HCT116 (cell line): ENCODE results near the gene SPON1. TPM values are rescaled to one million over a fixed set of nuclear protein-coding genes. Genes with fewer than 3 reads are reported as not detected.

Experiments
- ATAC-seq: fragments of 200-7000 bp; cut with Tn5 transposase; 2 replicates; pipeline ENCODE4 v1.9.1; 2020; ENCODE audit warnings: mild to moderate bottlenecking, moderate library complexity
- BruUV-seq: library from RNA; stranded (reverse); fragments of 400-500 nt; replicated peaks from 2 replicates; lab custom pipeline; 2021; lab: Mats Ljungman, UMichigan
- CTCF ChIA-PET: fragments of 300-600 bp; sonication (Branson Sonifier 250); formaldehyde crosslinking; loops from one replicate; lab custom pipeline; 2021; ENCODE audit warnings: antibody characterized with exemption; lab: Charles Lee
- POLR2A ChIA-PET: fragments of 300-600, 350-600 bp; sonication (Branson Sonifier 250); formaldehyde crosslinking; loops from one replicate; lab custom pipeline; 2021; ENCODE audit warnings: antibody characterized with exemption; lab: Charles Lee
- RAD21 ChIA-PET, 2 experiments: fragments of 300-600 bp; sonication (Branson Sonifier 250); formaldehyde crosslinking; loops; one replicate each; lab custom pipeline; 2023; ENCODE audit warnings: low total read pairs in 2 of 2; ENCODE audit not compliant: uncharacterized antibody in 2 of 2, unreplicated experiment in 2 of 2, low non-redundant PET in 1 of 2; lab: Charles Lee
- DNase-seq: peaks from one replicate; pipeline ENCODE4 v3.0.0-alpha.2; 2010; ENCODE audit warnings: low read depth, low spot score
- H2AFZ ChIP-seq: fragments of 200-600 bp; shearing (Covaris generic), sonication (generic); 2 replicates; pipeline ENCODE4 v1.6.1; 2017; ENCODE audit warnings: low read depth, mixed run types, mixed read lengths, antibody characterized with exemption, low read length; ENCODE audit not compliant: poor library complexity, severe bottlenecking
- H3K27ac ChIP-seq: 2 replicates; pipeline ENCODE4 v1.5.1; 2012; ENCODE audit warnings: low read depth, low read length
- H3K27me3 ChIP-seq: fragments of 200-600 bp; sonication (generic); 2 replicates; pipeline ENCODE4 v1.6.1; 2016; ENCODE audit warnings: mixed run types, low read length, mixed read lengths; ENCODE audit not compliant: insufficient read depth
- H3K36me3 ChIP-seq, 2 experiments: fragments of 200-500 bp in 1 of 2; fragments of 200-600 bp in 1 of 2; sonication (Bioruptor generic) in 1 of 2; sonication (generic) in 1 of 2; 2 replicates each; pipeline versions ENCODE4 v1.5.1 to v1.6.1; 2014 to 2016; ENCODE audit warnings: low read length in 2 of 2, inconsistent platforms in 1 of 2, mixed read lengths in 1 of 2, mixed run types in 1 of 2; ENCODE audit not compliant: insufficient read depth in 2 of 2, control insufficient read depth in 1 of 2
- H3K4me1 ChIP-seq, 2 experiments: fragments of 200-600 bp in 1 of 2; sonication (generic) in 1 of 2; 2 replicates each; pipeline versions ENCODE4 v1.5.1 to v1.6.1; 2012 to 2017; ENCODE audit warnings: low read length in 2 of 2, inconsistent platforms in 1 of 2, mild to moderate bottlenecking in 1 of 2, mixed read lengths in 1 of 2, mixed run types in 1 of 2, moderate library complexity in 1 of 2; ENCODE audit not compliant: insufficient read depth in 2 of 2, control insufficient read depth in 1 of 2
- H3K4me2 ChIP-seq: fragments of 200-600 bp; sonication (generic); 2 replicates; pipeline ENCODE4 v1.6.1; 2017; ENCODE audit warnings: mixed run types, low read length, mixed read lengths
- H3K4me3 ChIP-seq, 2 experiments: fragments of 200-600 bp in 1 of 2; sonication (generic) in 1 of 2; replicated peaks in 1 of 2; 2 replicates each; pipeline ENCODE4 v1.5.1; 2011 to 2016; ENCODE audit warnings: low read length in 2 of 2, control low read depth in 1 of 2, low read depth in 1 of 2, mild to moderate bottlenecking in 1 of 2, mixed read lengths in 1 of 2, mixed run types in 1 of 2
- H3K79me2 ChIP-seq: fragments of 200-600 bp; sonication (generic); 2 replicates; pipeline ENCODE4 v1.6.1; 2017; ENCODE audit warnings: mild to moderate bottlenecking, mixed run types, low read length, moderate library complexity, mixed read lengths; ENCODE audit not compliant: insufficient read depth
- H3K9ac ChIP-seq: fragments of 200-600 bp; sonication (generic); 2 replicates; pipeline ENCODE4 v1.6.1; 2016; ENCODE audit warnings: low read length, mixed read lengths
- H3K9me2 ChIP-seq: fragments of 200-600 bp; sonication (generic), shearing (Covaris generic); 2 replicates; pipeline ENCODE4 v1.6.1; 2017; ENCODE audit warnings: mixed run types, mild to moderate bottlenecking, moderate library complexity; ENCODE audit not compliant: insufficient read depth
- H3K9me3 ChIP-seq, 2 experiments: fragments of 200-500 bp in 1 of 2; fragments of 200-600 bp in 1 of 2; sonication (Bioruptor generic) in 1 of 2; sonication (generic) in 1 of 2; 2 replicates each; pipeline ENCODE4 v1.6.1; 2014 to 2017; ENCODE audit warnings: low read length in 2 of 2, mixed read lengths in 2 of 2, inconsistent platforms in 1 of 2, low read depth in 1 of 2, mild to moderate bottlenecking in 1 of 2, mixed run types in 1 of 2, moderate library complexity in 1 of 2; ENCODE audit not compliant: control insufficient read depth in 1 of 2, insufficient read depth in 1 of 2
- H4K20me1 ChIP-seq: fragments of 200-600 bp; sonication (generic), shearing (Covaris generic); 2 replicates; pipeline ENCODE4 v1.6.1; 2017; ENCODE audit warnings: mixed run types, mild to moderate bottlenecking, moderate library complexity; ENCODE audit not compliant: insufficient read depth
- ATF3 ChIP-seq: IDR thresholded peaks from 2 replicates; pipeline ENCODE4 v1.6.1; 2012
- CBX3 ChIP-seq: IDR thresholded peaks from 2 replicates; pipeline ENCODE4 v1.6.1; 2012; ENCODE audit warnings: low read depth
- CEBPB ChIP-seq: IDR thresholded peaks from 2 replicates; pipeline ENCODE4 v1.6.1; 2012; ENCODE audit warnings: low read depth
- EGR1 ChIP-seq: IDR thresholded peaks from 2 replicates; pipeline ENCODE4 v1.6.1; 2012; ENCODE audit warnings: low read depth
- EZH2phosphoT487 ChIP-seq: fragments of 200-600 bp; IDR thresholded peaks from 2 replicates; pipeline ENCODE4 v1.6.1; 2018; ENCODE audit warnings: antibody characterized with exemption, borderline replicate concordance
- MAX ChIP-seq: IDR thresholded peaks from 2 replicates; pipeline ENCODE4 v1.6.1; 2012
- POLR2A ChIP-seq: IDR thresholded peaks from 2 replicates; pipeline ENCODE4 v1.7.0; 2011; ENCODE audit warnings: borderline replicate concordance; ENCODE audit not compliant: insufficient read depth, insufficient read length; ENCODE audit errors: extremely low read depth
- RAD21 ChIP-seq: IDR thresholded peaks from 2 replicates; pipeline ENCODE4 v1.6.1; 2012; ENCODE audit warnings: low read depth, mild to moderate bottlenecking
- REST ChIP-seq: IDR thresholded peaks from 2 replicates; pipeline ENCODE4 v1.6.1; 2012; ENCODE audit warnings: low read depth
- intact Hi-C: fragments of 100-400 bp; cut with micrococcal nuclease; formaldehyde crosslinking; loops from 2 replicates; pipeline ENCODE4 v1.10.0; 2022
- total RNA-seq: library from RNA; stranded (reverse); gene quantifications from one replicate; pipeline ENCODE4 v1.2.1, GENCODE V29; 2021; ENCODE audit not compliant: unreplicated experiment

The SPON1 gene
- total RNA-seq, 1 experiment from 2014 or later: 0.17 TPM

- no TSS peak for BruUV-seq
- no peaks in the 10 kb centered on the region for H3K27me3 ChIP-seq
- no peaks in the 10 kb centered on the region for H3K79me2 ChIP-seq
- H3K27ac ChIP-seq: no peak overlapping the region
- H4K20me1 ChIP-seq: no peaks in the 10 kb centered on the region
- TF ChIP-seq POLR2A (no peak), RAD21 (no peak), EZH2phosphoT487 (no peak), MAX (no peak), REST (no peak), CEBPB (no peak), EGR1 (no peak), ATF3 (no peak), CBX3 (no peak)
- H3K36me3 ChIP-seq: no peaks in the 10 kb centered on the region
- H2AFZ ChIP-seq: no peak overlapping the region
- ChIA-PET CTCF (no interaction called here), RAD21 (no interaction called here), POLR2A (no interaction called here)
- no peak overlapping the region for H3K4me2 ChIP-seq
- H3K4me3 ChIP-seq: no peak overlapping the region
- DNase-seq: no peak
- no peaks in the 10 kb centered on the region for H3K9me3 ChIP-seq
- H3K9me2 ChIP-seq: no peaks in the 10 kb centered on the region
- no peaks in the 10 kb centered on the region for H3K4me1 ChIP-seq
- no peak overlapping the region for H3K9ac ChIP-seq
- ATAC-seq: no peak
- intact Hi-C loops: no loop called here
Observed at GRCh38 chr11:14184028-14184940, 221.8 kb downstream of the SPON1 start.
